ENCODE results near the gene DNAH6.

GRCh38 chr2:84815146-84815545 is 298.8 kb downstream of the DNAH6 start:
- no peak for TF ChIP-seq POLR2AphosphoS5 (IDR thresholded peaks at IDR 0.05)
- no peak for TF ChIP-seq CTCF (IDR thresholded peaks at IDR 0.05)
